HG02970 (cell line): ENCODE measurements around the gene TOPBP1.
"Not testable (repeated sequence)": the region's sequence is repeated elsewhere in the genome, so short reads cannot be mapped to it uniquely, and the experiment has no call there.

ENCODE experiments used
- ATAC-seq: cut with Tn5 transposase; IDR thresholded peaks from one replicate; pipeline ENCODE4 v1.9.1; 2021; ENCODE audit warnings: mild to moderate bottlenecking, moderate library complexity, moderate number of reproducible peaks; ENCODE audit not compliant: unreplicated experiment, low FRiP score

Gene TOPBP1

GRCh38 chr3:133574260-133574881 lies 87.4 kb downstream of the TOPBP1 start:
- ATAC-seq: peak; percentile 31

- peak; percentile 36 for ATAC-seq
Measured at GRCh38 chr3:133573629-133574194, 88.0 kb downstream of the TOPBP1 start, which contains the start of gene CDV3. Gene CDV3, plus strand, starts transcription at chr3:133573686. Its CDS starts 359 bp downstream, at chr3:133574045.

- peak; percentile 78 for ATAC-seq
Measured at GRCh38 chr3:133573054-133573628, 88.6 kb downstream of the TOPBP1 start.

GRCh38 chr3:133572158-133573053 lies 89.3 kb downstream of the TOPBP1 start:
- ATAC-seq: no peak

- ATAC-seq: no peak
Measured at GRCh38 chr3:133570937-133571320, 90.8 kb downstream of the TOPBP1 start.

GRCh38 chr3:133570139-133570936 lies 91.4 kb downstream of the TOPBP1 start:
- no peak for ATAC-seq

GRCh38 chr3:133568294-133569014 lies 93.3 kb downstream of the TOPBP1 start:
- no peak for ATAC-seq

GRCh38 chr3:133563816-133564215 lies 97.9 kb downstream of the TOPBP1 start:
- no peak for ATAC-seq

- ATAC-seq: no peak
Measured at GRCh38 chr3:133563186-133563591, 98.6 kb downstream of the TOPBP1 start.

- ATAC-seq: no peak
Measured at GRCh38 chr3:133562376-133562775, 99.4 kb downstream of the TOPBP1 start.

- no peak for ATAC-seq
Measured at GRCh38 chr3:133561679-133562078, 100.1 kb downstream of the TOPBP1 start.

- not testable (repeated sequence) for ATAC-seq
Measured at GRCh38 chr3:133551589-133551988, 110.2 kb downstream of the TOPBP1 start.
